Measurements from ENCODE around the gene GC. TPM values are rescaled to one million over a fixed set of nuclear protein-coding genes. Genes with fewer than 3 reads are reported as not detected.
"Not testable (repeated sequence)": the region's sequence is repeated elsewhere in the genome, so short reads cannot be mapped to it uniquely, and the experiment has no call there.

Gene GC
- total RNA-seq, 1 donor from 2014 or later, result not detected

- Histone ChIP-seq H3K9ac (ENCODE audit: low read length) (no peak overlapping the region), H3K27me3 (ENCODE audit: insufficient read depth, low read length) (no peaks in the 10 kb centered on the region), H3K27ac (ENCODE audit: low read depth, low read length) (no peak overlapping the region), H3K4me1 (ENCODE audit: insufficient read depth, low read length) (no peaks in the 10 kb centered on the region), H4K20me1 (ENCODE audit: insufficient read depth, low read length) (no peaks in the 10 kb centered on the region), H3K79me2 (ENCODE audit: insufficient read depth, low read length) (no peaks in the 10 kb centered on the region), H3K4me3 (ENCODE audit: insufficient read depth, low read depth, low read length) (no peak overlapping the region), H3K9me3 (ENCODE audit: insufficient read depth, low read depth, low read length) (no peaks in the 10 kb centered on the region), H2AFZ (ENCODE audit: low read depth, low read length) (no peak overlapping the region), H3K36me3 (ENCODE audit: insufficient read depth, low read length) (no peaks in the 10 kb centered on the region), H3K4me2 (ENCODE audit: low read length) (no peak overlapping the region)
- H3K4me3 Mint-ChIP-seq (ENCODE audit: unreplicated experiment), result no peak overlapping the region
- H3K36me3 Mint-ChIP-seq (ENCODE audit: low read depth, unreplicated experiment), result no peaks in the 10 kb centered on the region
- DNase-seq (ENCODE audit: low read depth) (no peak), FAIRE-seq (no peak)
- no peaks in the 10 kb centered on the region for H3K27me3 Mint-ChIP-seq (ENCODE audit: low read depth, unreplicated experiment)
- H3K9me3 Mint-ChIP-seq (ENCODE audit: unreplicated experiment), result peaks cover 2% of the 10 kb centered on the region
- peaks cover 8% of the 10 kb centered on the region for H3K4me1 Mint-ChIP-seq (ENCODE audit: low read depth, unreplicated experiment)
- TF ChIP-seq EZH2 (IDR thresholded peaks at IDR 0.05; ENCODE audit: insufficient read depth, low read length) (no peak), CTCF (IDR thresholded peaks at IDR 0.05; ENCODE audit: insufficient read depth, low read depth, low read length) (no peak)
- no peak overlapping the region for H3K27ac Mint-ChIP-seq (ENCODE audit: unreplicated experiment)
Observed at GRCh38 chr4:71827826-71828225, 43.9 kb upstream of the GC start.

DNA sequence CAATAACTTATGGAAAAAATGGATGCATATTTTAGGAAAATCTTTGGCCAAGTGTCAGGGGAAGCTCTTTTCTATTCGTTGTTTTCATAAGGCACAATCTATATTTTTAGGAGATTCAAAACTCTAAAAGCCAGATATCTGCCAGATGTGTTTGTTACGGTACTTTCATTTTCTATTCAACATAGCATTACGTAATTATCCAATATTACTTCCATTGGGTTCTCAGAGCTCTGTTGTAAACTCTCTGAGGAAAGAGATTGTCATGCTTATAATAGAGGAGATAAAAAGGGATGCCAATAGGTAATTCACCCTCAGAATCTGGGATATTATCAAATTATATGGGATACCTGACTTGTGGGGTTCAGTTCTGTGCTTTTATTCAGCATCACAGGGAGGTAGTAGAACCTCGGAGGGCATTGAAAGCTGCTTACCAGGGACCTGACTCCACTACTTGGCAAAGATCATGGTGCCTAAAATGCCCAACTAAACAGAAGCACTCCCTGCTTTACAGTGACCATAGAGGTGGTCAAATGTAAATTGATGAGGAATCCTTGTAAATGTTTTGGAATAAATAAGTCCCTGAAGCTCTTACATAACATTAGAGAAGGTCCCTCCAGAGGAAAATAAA, 32.9 kb upstream of the GC start:
- H3K27me3 ChIP-seq (ENCODE audit: insufficient read depth, low read length), result no peaks in the 10 kb centered on the region
- H3K36me3 Mint-ChIP-seq (ENCODE audit: low read depth, unreplicated experiment), result no peaks in the 10 kb centered on the region
- TF ChIP-seq CTCF (IDR thresholded peaks at IDR 0.05; ENCODE audit: insufficient read depth, low read depth, low read length) (no peak), EZH2 (IDR thresholded peaks at IDR 0.05; ENCODE audit: insufficient read depth, low read length) (no peak)
- H3K4me1 Mint-ChIP-seq (ENCODE audit: low read depth, unreplicated experiment), result no peaks in the 10 kb centered on the region
- H3K79me2 ChIP-seq (ENCODE audit: insufficient read depth, low read length), result no peaks in the 10 kb centered on the region
- no peaks in the 10 kb centered on the region for H4K20me1 ChIP-seq (ENCODE audit: insufficient read depth, low read length)
- FAIRE-seq (no peak), DNase-seq (ENCODE audit: low read depth) (no peak)
- no peaks in the 10 kb centered on the region for H3K27me3 Mint-ChIP-seq (ENCODE audit: low read depth, unreplicated experiment)
- H3K9me3 Mint-ChIP-seq (ENCODE audit: unreplicated experiment), result no peaks in the 10 kb centered on the region
- H3K9me3 ChIP-seq (ENCODE audit: insufficient read depth, low read depth, low read length), result no peaks in the 10 kb centered on the region
- H3K4me3 Mint-ChIP-seq (ENCODE audit: unreplicated experiment), result no peak overlapping the region
- H2AFZ ChIP-seq (ENCODE audit: low read depth, low read length), result no peak overlapping the region
- no peak overlapping the region for H3K27ac ChIP-seq (ENCODE audit: low read depth, low read length)
- no peaks in the 10 kb centered on the region for H3K36me3 ChIP-seq (ENCODE audit: insufficient read depth, low read length)
- no peaks in the 10 kb centered on the region for H3K4me1 ChIP-seq (ENCODE audit: insufficient read depth, low read length)
- H3K27ac Mint-ChIP-seq (ENCODE audit: unreplicated experiment), result no peak overlapping the region
- no peak overlapping the region for H3K4me2 ChIP-seq (ENCODE audit: low read length)
- no peak overlapping the region for H3K4me3 ChIP-seq (ENCODE audit: insufficient read depth, low read depth, low read length)
- no peak overlapping the region for H3K9ac ChIP-seq (ENCODE audit: low read length)

- no peak for DNase-seq (ENCODE audit: low read depth)
- no peak overlapping the region for H3K4me2 ChIP-seq (ENCODE audit: low read length)
- H3K36me3 ChIP-seq (ENCODE audit: insufficient read depth, low read length), result no peaks in the 10 kb centered on the region
- H3K9me3 Mint-ChIP-seq (ENCODE audit: unreplicated experiment), result no peaks in the 10 kb centered on the region
- H3K9ac ChIP-seq (ENCODE audit: low read length), result no peak overlapping the region
- no peak overlapping the region for H3K27ac Mint-ChIP-seq (ENCODE audit: unreplicated experiment)
- FAIRE-seq, result no peak
- no peaks in the 10 kb centered on the region for H3K4me1 Mint-ChIP-seq (ENCODE audit: low read depth, unreplicated experiment)
- H3K27me3 Mint-ChIP-seq (ENCODE audit: low read depth, unreplicated experiment), result no peaks in the 10 kb centered on the region
- H3K27me3 ChIP-seq (ENCODE audit: insufficient read depth, low read length), result no peaks in the 10 kb centered on the region
- no peaks in the 10 kb centered on the region for H3K36me3 Mint-ChIP-seq (ENCODE audit: low read depth, unreplicated experiment)
- H2AFZ ChIP-seq (ENCODE audit: low read depth, low read length), result no peak overlapping the region
- TF ChIP-seq EZH2 (IDR thresholded peaks at IDR 0.05; ENCODE audit: insufficient read depth, low read length) (no peak), CTCF (IDR thresholded peaks at IDR 0.05; ENCODE audit: insufficient read depth, low read depth, low read length) (no peak)
- no peaks in the 10 kb centered on the region for H3K79me2 ChIP-seq (ENCODE audit: insufficient read depth, low read length)
- H3K9me3 ChIP-seq (ENCODE audit: insufficient read depth, low read depth, low read length), result no peaks in the 10 kb centered on the region
- no peaks in the 10 kb centered on the region for H3K4me1 ChIP-seq (ENCODE audit: insufficient read depth, low read length)
- H3K4me3 Mint-ChIP-seq (ENCODE audit: unreplicated experiment), result no peak overlapping the region
- no peak overlapping the region for H3K27ac ChIP-seq (ENCODE audit: low read depth, low read length)
- no peaks in the 10 kb centered on the region for H4K20me1 ChIP-seq (ENCODE audit: insufficient read depth, low read length)
- H3K4me3 ChIP-seq (ENCODE audit: insufficient read depth, low read depth, low read length), result no peak overlapping the region
Observed at GRCh38 chr4:71814433-71814832, 30.6 kb upstream of the GC start.

- H3K4me1 ChIP-seq (ENCODE audit: insufficient read depth, low read length); H3K27ac Mint-ChIP-seq (ENCODE audit: unreplicated experiment); H3K4me3 ChIP-seq (ENCODE audit: insufficient read depth, low read depth, low read length); H3K27me3 ChIP-seq (ENCODE audit: insufficient read depth, low read length); DNase-seq (ENCODE audit: low read depth); H3K27me3 Mint-ChIP-seq (ENCODE audit: low read depth, unreplicated experiment); FAIRE-seq; H3K9me3 ChIP-seq (ENCODE audit: insufficient read depth, low read depth, low read length); H3K4me2 ChIP-seq (ENCODE audit: low read length); H3K27ac ChIP-seq (ENCODE audit: low read depth, low read length); H3K79me2 ChIP-seq (ENCODE audit: insufficient read depth, low read length); H4K20me1 ChIP-seq (ENCODE audit: insufficient read depth, low read length); H2AFZ ChIP-seq (ENCODE audit: low read depth, low read length); H3K9me3 Mint-ChIP-seq (ENCODE audit: unreplicated experiment); H3K9ac ChIP-seq (ENCODE audit: low read length); H3K36me3 ChIP-seq (ENCODE audit: insufficient read depth, low read length); H3K4me3 Mint-ChIP-seq (ENCODE audit: unreplicated experiment); H3K36me3 Mint-ChIP-seq (ENCODE audit: low read depth, unreplicated experiment); H3K4me1 Mint-ChIP-seq (ENCODE audit: low read depth, unreplicated experiment): not testable (repeated sequence)
Observed at GRCh38 chr4:71809805-71810204, 25.9 kb upstream of the GC start.
